NOMO-1 treated with DMSO at 0.1 percent for 48 hours (cell line): Measurements from ENCODE around the gene MTG2.

Experiments
- DNase-seq: peaks from one replicate; lab custom pipeline; 2025; ENCODE audit not compliant: unreplicated experiment; lab: John Stamatoyannopoulos, UW

Gene MTG2

GRCh38 chr20:62203378-62204030 is 20.7 kb downstream of the MTG2 start:
- DNase-seq: no peak

- no peak for DNase-seq
Measured at GRCh38 chr20:62205618-62206387, 23.0 kb downstream of the MTG2 start.

GRCh38 chr20:62206388-62206775 is 23.6 kb downstream of the MTG2 start:
- DNase-seq: no peak

- DNase-seq: no peak
Measured at GRCh38 chr20:62208061-62208794, 25.4 kb downstream of the MTG2 start.

GRCh38 chr20:62208795-62209755 is 26.2 kb downstream of the MTG2 start:
- no peak for DNase-seq

GRCh38 chr20:62209850-62210495 is 27.1 kb downstream of the MTG2 start:
- DNase-seq: no peak

- DNase-seq: no peak
Measured at GRCh38 chr20:62210496-62210855, 27.6 kb downstream of the MTG2 start.

GRCh38 chr20:62211216-62211615 is 28.4 kb downstream of the MTG2 start:
- no peak for DNase-seq

GRCh38 chr20:62211769-62212288 is 29.0 kb downstream of the MTG2 start:
- no peak for DNase-seq

GRCh38 chr20:62212299-62212698 is 29.5 kb downstream of the MTG2 start:
- DNase-seq: no peak

- no peak for DNase-seq
Measured at GRCh38 chr20:62214067-62214466, 31.2 kb downstream of the MTG2 start.

- no peak for DNase-seq
Measured at GRCh38 chr20:62215020-62215990, 32.5 kb downstream of the MTG2 start.

GRCh38 chr20:62215991-62216635 is 33.3 kb downstream of the MTG2 start:
- no peak for DNase-seq

GRCh38 chr20:62216636-62217566 is 34.1 kb downstream of the MTG2 start:
- DNase-seq: no peak

- no peak for DNase-seq
Measured at GRCh38 chr20:62217913-62218773, 35.3 kb downstream of the MTG2 start.
